K562 (cell line): ENCODE data around the gene PPP6R3.

ENCODE experiments used
- FOXP4 ChIP-seq: sonication (generic); formaldehyde crosslinking; IDR thresholded peaks from 2 replicates; pipeline ENCODE4 v1.8.0; 2022; ENCODE audit warnings: mild to moderate bottlenecking, missing genetic modification reagents, borderline replicate concordance
- YY1 ChIP-seq, 3 experiments: IDR thresholded peaks; 2 replicates each; pipeline ENCODE4 v1.6.1; 2011; ENCODE audit warnings: low read length in 2 of 3, mild to moderate bottlenecking in 2 of 3, moderate library complexity in 2 of 3, borderline replicate concordance in 1 of 3, control low read depth in 1 of 3, low read depth in 1 of 3; ENCODE audit not compliant: insufficient read depth in 3 of 3, insufficient replicate concordance in 2 of 3, control insufficient read depth in 1 of 3, insufficient read length in 1 of 3; ENCODE audit errors: extremely low read depth in 1 of 3
- ZNF407 ChIP-seq: fragments of 450-650 bp; IDR thresholded peaks from 2 replicates; pipeline ENCODE4 v1.6.1; 2016; ENCODE audit warnings: low read depth

- TF ChIP-seq YY1 (IDR thresholded peaks at IDR 0.05; ENCODE audit: borderline replicate concordance in 1 of 3, control insufficient read depth in 1 of 3, extremely low read depth in 1 of 3, insufficient read depth in 3 of 3, insufficient read length in 1 of 3, insufficient replicate concordance in 2 of 3, low read depth in 1 of 3, low read length in 2 of 3) = no peak
- no peak for TF ChIP-seq FOXP4 (CRISPR knock-in tag)
- TF ChIP-seq ZNF407 = no peak
Observed at GRCh38 chr11:68650801-68651200, 190.2 kb downstream of the PPP6R3 start.
